Measurements from ENCODE around the gene LCN10. TPM values are rescaled to one million over a fixed set of nuclear protein-coding genes. Genes with fewer than 3 reads are reported as not detected.

LCN10 gene
- total and polyA plus RNA-seq, 2 of the 13 experiments (the other 11 are each of a cell fraction or from before 2014, with no cell fraction given) = 0.53 to 0.61 TPM

DNA sequence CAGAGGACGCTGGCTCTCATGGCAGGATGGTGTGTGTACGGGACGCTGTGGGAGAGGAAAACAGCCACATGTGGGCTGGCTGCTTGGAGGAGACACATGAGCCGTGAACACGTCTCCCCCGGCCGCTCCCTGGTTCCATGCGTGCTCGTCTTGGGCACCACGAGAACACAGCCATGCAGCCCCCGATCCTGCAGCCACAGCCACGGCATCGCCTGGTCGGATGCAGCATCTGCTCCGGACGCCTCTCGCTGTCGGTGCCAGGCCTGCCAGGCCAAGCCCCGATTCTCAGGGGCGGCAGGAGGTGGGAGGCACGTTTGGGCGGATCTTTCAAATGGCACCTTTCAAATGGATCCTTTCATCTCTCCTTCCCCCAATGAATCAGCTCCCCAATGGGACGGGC lies 3.2 kb downstream of the LCN10 start:
- TF ChIP-seq PTBP1 (IDR thresholded peaks at IDR 0.05; ENCODE audit: low read depth, low read length, poor library complexity, severe bottlenecking) = no peak
- TF ChIP-seq ZNF7 (CRISPR knock-in tag; IDR thresholded peaks at IDR 0.05) = no peak
- no peak for TF ChIP-seq SIN3A (IDR thresholded peaks at IDR 0.05; ENCODE audit: borderline replicate concordance, low read depth, low read length)
- TF ChIP-seq ZNF12 (CRISPR knock-in tag; IDR thresholded peaks at IDR 0.05) = no peak
- TF ChIP-seq, protein P1, sequence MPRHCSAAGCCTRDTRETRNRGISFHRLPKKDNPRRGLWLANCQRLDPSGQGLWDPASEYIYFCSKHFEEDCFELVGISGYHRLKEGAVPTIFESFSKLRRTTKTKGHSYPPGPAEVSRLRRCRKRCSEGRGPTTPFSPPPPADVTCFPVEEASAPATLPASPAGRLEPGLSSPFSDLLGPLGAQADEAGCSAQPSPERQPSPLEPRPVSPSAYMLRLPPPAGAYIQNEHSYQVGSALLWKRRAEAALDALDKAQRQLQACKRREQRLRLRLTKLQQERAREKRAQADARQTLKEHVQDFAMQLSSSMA (CRISPR knock-in tag; IDR thresholded peaks at IDR 0.05) = no peak
- no peak for TF ChIP-seq ZNF124 (CRISPR knock-in tag; IDR thresholded peaks at IDR 0.05)
- TF ChIP-seq ZNF10 (CRISPR knock-in tag; IDR thresholded peaks at IDR 0.05; ENCODE audit: borderline replicate concordance, low read depth) = no peak
- TF ChIP-seq, protein P2, sequence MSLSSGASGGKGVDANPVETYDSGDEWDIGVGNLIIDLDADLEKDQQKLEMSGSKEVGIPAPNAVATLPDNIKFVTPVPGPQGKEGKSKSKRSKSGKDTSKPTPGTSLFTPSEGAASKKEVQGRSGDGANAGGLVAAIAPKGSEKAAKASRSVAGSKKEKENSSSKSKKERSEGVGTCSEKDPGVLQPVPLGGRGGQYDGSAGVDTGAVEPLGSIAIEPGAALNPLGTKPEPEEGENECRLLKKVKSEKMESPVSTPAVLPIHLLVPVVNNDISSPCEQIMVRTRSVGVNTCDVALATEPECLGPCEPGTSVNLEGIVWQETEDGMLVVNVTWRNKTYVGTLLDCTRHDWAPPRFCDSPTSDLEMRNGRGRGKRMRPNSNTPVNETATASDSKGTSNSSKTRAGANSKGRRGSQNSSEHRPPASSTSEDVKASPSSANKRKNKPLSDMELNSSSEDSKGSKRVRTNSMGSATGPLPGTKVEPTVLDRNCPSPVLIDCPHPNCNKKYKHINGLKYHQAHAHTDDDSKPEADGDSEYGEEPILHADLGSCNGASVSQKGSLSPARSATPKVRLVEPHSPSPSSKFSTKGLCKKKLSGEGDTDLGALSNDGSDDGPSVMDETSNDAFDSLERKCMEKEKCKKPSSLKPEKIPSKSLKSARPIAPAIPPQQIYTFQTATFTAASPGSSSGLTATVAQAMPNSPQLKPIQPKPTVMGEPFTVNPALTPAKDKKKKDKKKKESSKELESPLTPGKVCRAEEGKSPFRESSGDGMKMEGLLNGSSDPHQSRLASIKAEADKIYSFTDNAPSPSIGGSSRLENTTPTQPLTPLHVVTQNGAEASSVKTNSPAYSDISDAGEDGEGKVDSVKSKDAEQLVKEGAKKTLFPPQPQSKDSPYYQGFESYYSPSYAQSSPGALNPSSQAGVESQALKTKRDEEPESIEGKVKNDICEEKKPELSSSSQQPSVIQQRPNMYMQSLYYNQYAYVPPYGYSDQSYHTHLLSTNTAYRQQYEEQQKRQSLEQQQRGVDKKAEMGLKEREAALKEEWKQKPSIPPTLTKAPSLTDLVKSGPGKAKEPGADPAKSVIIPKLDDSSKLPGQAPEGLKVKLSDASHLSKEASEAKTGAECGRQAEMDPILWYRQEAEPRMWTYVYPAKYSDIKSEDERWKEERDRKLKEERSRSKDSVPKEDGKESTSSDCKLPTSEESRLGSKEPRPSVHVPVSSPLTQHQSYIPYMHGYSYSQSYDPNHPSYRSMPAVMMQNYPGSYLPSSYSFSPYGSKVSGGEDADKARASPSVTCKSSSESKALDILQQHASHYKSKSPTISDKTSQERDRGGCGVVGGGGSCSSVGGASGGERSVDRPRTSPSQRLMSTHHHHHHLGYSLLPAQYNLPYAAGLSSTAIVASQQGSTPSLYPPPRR (CRISPR knock-in tag; IDR thresholded peaks at IDR 0.05; ENCODE audit: borderline replicate concordance) = no peak
- TF ChIP-seq ZNF709 (CRISPR knock-in tag; IDR thresholded peaks at IDR 0.05) = no peak
- TF ChIP-seq FOSL2 (CRISPR knock-in tag; IDR thresholded peaks at IDR 0.05) = no peak
- Histone ChIP-seq H3K79me2 (ENCODE audit: insufficient read depth, low read length) (no peaks in the 10 kb centered on the region), H3K9ac (ENCODE audit: insufficient read depth, low read depth, low read length) (no peak overlapping the region), H3K4me3 (replicated peaks in 1 of 3; ENCODE audit: insufficient read depth in 1 of 3, low read depth in 2 of 3, low read length in 3 of 3) (no peak overlapping the region), H3K36me3 (replicated peaks in 1 of 2; ENCODE audit: control insufficient read depth in 1 of 2, insufficient read depth in 2 of 2, low read length in 2 of 2) (no peaks in the 10 kb centered on the region), H4K20me1 (ENCODE audit: insufficient read depth, low read length) (no peaks in the 10 kb centered on the region), H3K9me3 (ENCODE audit: low read length) (no peaks in the 10 kb centered on the region), H3K27me3 (ENCODE audit: control insufficient read depth in 1 of 2, insufficient read depth in 2 of 2, low read length in 2 of 2) (peaks cover 11 to 79% of the 10 kb centered on the region in 2 experiments), H3K27ac (ENCODE audit: extremely low read length, insufficient read depth, low read length) (no peak overlapping the region), H3K4me2 (ENCODE audit: low read depth, low read length) (no peak overlapping the region), H2AFZ (ENCODE audit: low read length) (no peak overlapping the region), H3K4me1 (ENCODE audit: insufficient read depth, low read length) (peaks cover 25% of the 10 kb centered on the region)
- POLR2A ChIA-PET = no interaction called here
- CTCF ChIA-PET (ENCODE audit: low intra/inter-chr PET ratio, low total read pairs) = no interaction called here
- 54% methylated on average over 6 of the region's 23 CpGs for WGBS (ENCODE audit: low lambda C conversion rate)
- ATAC-seq (no peak), DNase-seq (ENCODE audit: low spot score) (no peak), FAIRE-seq (no peak)
- intact Hi-C loops (cut with micrococcal nuclease; ENCODE audit: unreplicated experiment) = no loop called here
- BruUV-seq (replicated peaks) = no TSS peak
- in situ Hi-C loops (cut with HindIII; ENCODE audit: extremely low pct_ligation_motif_present, low pct_unique_long_range_greater_than_20kb) = no loop called here
